ENCODE data around the gene PLCL2. TPM values are rescaled to one million over a fixed set of nuclear protein-coding genes. Genes with fewer than 3 reads are reported as not detected.

The PLCL2 gene
- total and polyA plus RNA-seq, 2 donors, result 7.0 to 17.8 TPM

DNA sequence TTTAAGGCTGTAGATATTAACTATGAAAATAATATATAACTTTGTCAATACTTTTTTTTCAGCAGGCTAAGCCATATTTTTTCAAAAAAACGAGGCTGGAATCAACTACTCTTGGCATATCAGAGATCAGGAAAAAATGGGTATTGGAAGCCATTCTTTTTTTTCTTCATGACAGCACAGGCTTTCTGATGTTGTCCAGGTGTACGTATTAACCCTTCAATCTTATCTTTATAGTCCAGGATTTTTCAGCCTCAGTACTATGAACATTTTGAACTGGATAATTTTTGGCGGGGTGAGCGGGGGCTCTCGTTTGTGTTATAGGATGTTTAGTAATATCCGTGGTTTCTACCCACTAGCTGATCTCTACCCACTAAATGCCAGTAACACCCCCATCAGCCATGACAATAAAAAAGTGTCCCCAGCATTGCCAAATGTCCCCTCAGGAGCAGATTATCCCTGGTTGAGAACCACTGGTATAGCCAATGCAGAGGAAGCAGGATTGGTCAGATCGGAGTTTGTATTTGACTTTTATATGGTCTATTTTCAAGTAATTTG, 52.0 kb downstream of the PLCL2 start:
- H3K4me1 ChIP-seq (ENCODE audit: control insufficient read depth in 2 of 2, insufficient read depth in 2 of 2, low read length in 2 of 2), result peaks cover 6 to 9% of the 10 kb centered on the region in 2 donors
- no peak overlapping the region for H3K4me3 ChIP-seq (ENCODE audit: low read length in 2 of 2)
- H3K27ac ChIP-seq (ENCODE audit: low read depth in 1 of 2, low read length in 1 of 2), result no peak overlapping the region
- DNase-seq (ENCODE audit: low read depth in 6 of 9, low spot score in 9 of 9), result no peak
- WGBS, result 24% methylated on average over 7 of the region's 7 CpGs
- peaks cover 0 to 3% of the 10 kb centered on the region in 2 donors for H3K27me3 ChIP-seq (ENCODE audit: control insufficient read depth in 2 of 2, insufficient read depth in 1 of 2, low read length in 1 of 2)
- no peaks in the 10 kb centered on the region for H3K9me3 ChIP-seq (ENCODE audit: control insufficient read depth in 2 of 2, insufficient read depth in 1 of 2, low read length in 1 of 2)
- no peaks in the 10 kb centered on the region for H3K36me3 ChIP-seq (ENCODE audit: control insufficient read depth in 2 of 2, insufficient read depth in 2 of 2, low read length in 1 of 2)

DNA sequence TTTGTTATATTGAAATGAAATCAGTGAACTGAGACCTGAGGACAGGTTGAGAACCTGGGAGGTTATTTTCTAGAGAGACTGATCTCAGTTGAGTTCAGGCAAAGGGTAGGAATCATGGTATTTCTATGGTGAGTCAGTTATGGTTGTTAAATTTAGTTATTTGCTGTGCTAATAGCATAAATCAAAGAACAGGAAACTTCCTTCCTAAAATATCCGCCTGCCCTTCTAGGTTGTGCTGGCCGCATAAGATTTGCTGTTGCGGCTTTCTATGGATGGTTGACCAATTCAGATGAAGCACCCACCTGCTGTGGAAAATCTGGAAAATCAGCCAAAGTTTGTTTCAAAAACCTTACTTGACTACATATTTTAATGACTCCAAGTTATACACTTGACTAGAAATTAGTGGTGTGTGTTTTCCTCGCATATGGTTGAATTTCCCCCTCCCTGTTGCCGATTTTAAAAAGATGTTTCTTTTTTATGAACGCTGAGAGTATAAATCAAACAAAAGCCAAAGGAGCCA, 52.6 kb downstream of the PLCL2 start:
- Histone ChIP-seq H3K9me3 (ENCODE audit: control insufficient read depth in 2 of 2, insufficient read depth in 1 of 2, low read length in 1 of 2) (no peaks in the 10 kb centered on the region), H3K4me1 (ENCODE audit: control insufficient read depth in 2 of 2, insufficient read depth in 2 of 2, low read length in 2 of 2) (peaks cover 6 to 9% of the 10 kb centered on the region in 2 donors), H3K4me3 (ENCODE audit: low read length in 2 of 2) (no peak overlapping the region), H3K27ac (ENCODE audit: low read depth in 1 of 2, low read length in 1 of 2) (no peak overlapping the region), H3K36me3 (ENCODE audit: control insufficient read depth in 2 of 2, insufficient read depth in 2 of 2, low read length in 1 of 2) (no peaks in the 10 kb centered on the region), H3K27me3 (ENCODE audit: control insufficient read depth in 2 of 2, insufficient read depth in 1 of 2, low read length in 1 of 2) (peaks cover 0 to 3% of the 10 kb centered on the region in 2 donors)
- no peak for DNase-seq (ENCODE audit: low read depth in 6 of 9, low spot score in 9 of 9)
- WGBS, result 33% methylated on average over 6 of the region's 6 CpGs

DNA sequence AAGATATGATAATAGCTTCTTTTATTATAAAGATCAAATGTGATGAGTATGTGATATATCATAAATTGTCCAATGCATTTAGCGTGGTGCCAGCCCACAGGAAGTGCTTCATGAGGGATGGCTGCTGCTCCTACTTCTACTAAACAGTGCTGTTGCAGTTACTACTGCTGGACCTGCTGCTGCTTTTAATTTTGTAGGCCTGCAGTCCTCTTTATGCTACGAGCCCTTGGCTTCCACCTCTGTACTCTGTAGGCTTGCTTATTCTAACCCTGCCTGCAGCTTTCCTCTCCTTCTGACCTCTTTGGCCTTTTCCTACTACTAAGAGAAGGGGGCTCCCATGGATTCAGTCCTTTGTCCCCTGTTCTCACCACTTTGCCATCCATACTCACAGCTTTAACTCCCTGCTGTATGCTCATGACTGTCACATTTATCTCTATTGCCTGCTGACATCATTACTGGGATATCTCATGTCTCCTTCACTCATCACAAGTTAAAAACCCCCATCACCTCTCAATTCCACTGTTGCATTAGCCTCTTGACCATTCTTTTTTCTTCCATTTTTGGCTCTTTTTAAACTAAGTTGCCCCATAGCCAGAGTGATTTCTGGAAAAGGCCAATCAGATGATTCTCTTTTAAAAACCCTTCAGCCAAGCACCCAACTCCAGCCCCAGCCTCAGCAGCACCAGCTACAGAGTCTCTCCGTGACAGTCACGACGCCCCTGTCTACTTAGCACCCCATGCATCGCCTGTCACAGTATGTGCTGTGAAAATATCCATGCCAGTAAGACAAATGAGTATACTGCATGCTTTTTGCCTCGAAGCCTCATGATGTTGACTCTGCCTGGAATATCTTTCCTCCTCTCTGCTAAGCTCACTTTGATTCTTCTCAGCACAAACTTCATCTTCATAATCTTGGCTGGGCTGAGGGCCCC, 56.3 kb downstream of the PLCL2 start:
- WGBS, result 87% methylated on average over 7 of the region's 7 CpGs
- H3K4me1 ChIP-seq (ENCODE audit: control insufficient read depth in 2 of 2, insufficient read depth in 2 of 2, low read length in 2 of 2), result peaks cover 2 to 9% of the 10 kb centered on the region in 2 donors
- no peak overlapping the region for H3K4me3 ChIP-seq (ENCODE audit: low read length in 2 of 2)
- H3K27ac ChIP-seq (ENCODE audit: low read depth in 1 of 2, low read length in 1 of 2), result no peak overlapping the region
- no peaks in the 10 kb centered on the region for H3K9me3 ChIP-seq (ENCODE audit: control insufficient read depth in 2 of 2, insufficient read depth in 1 of 2, low read length in 1 of 2)
- DNase-seq (ENCODE audit: low read depth in 6 of 9, low spot score in 9 of 9), result no peak
- H3K27me3 ChIP-seq (ENCODE audit: control insufficient read depth in 2 of 2, insufficient read depth in 1 of 2, low read length in 1 of 2), result peaks cover 0 to 3% of the 10 kb centered on the region in 2 donors
- no peaks in the 10 kb centered on the region for H3K36me3 ChIP-seq (ENCODE audit: control insufficient read depth in 2 of 2, insufficient read depth in 2 of 2, low read length in 1 of 2)

DNA sequence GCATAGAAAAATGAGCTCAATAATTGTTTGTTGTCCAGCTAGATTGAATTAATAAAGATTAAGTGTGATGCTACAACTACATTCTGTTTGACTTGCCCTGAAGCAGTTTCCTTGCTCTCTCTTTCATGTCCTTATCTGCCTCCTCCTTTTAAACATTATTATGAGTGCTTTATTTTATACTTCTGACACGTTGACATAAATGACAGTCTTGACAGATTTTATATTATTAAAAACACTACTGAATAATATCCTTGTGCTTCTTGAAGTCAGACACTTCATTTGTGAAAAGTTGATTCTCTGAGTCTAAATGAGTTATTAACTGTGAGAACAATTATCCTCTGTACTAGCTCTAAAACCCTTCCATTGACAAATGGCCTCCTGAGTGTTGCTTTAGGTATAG, 58.2 kb downstream of the PLCL2 start:
- no peak for DNase-seq (ENCODE audit: low read depth in 6 of 9, low spot score in 9 of 9)
- H3K36me3 ChIP-seq (ENCODE audit: control insufficient read depth in 2 of 2, insufficient read depth in 2 of 2, low read length in 1 of 2), result no peaks in the 10 kb centered on the region
- H3K9me3 ChIP-seq (ENCODE audit: control insufficient read depth in 2 of 2, insufficient read depth in 1 of 2, low read length in 1 of 2), result no peaks in the 10 kb centered on the region
- no peaks in the 10 kb centered on the region for H3K4me1 ChIP-seq (ENCODE audit: control insufficient read depth in 2 of 2, insufficient read depth in 2 of 2, low read length in 2 of 2)
- no peak overlapping the region for H3K27ac ChIP-seq (ENCODE audit: low read depth in 1 of 2, low read length in 1 of 2)
- no peaks in the 10 kb centered on the region for H3K27me3 ChIP-seq (ENCODE audit: control insufficient read depth in 2 of 2, insufficient read depth in 1 of 2, low read length in 1 of 2)
- no peak overlapping the region for H3K4me3 ChIP-seq (ENCODE audit: low read length in 2 of 2)
- 49% methylated on average over 1 of the region's 1 CpG for WGBS

DNA sequence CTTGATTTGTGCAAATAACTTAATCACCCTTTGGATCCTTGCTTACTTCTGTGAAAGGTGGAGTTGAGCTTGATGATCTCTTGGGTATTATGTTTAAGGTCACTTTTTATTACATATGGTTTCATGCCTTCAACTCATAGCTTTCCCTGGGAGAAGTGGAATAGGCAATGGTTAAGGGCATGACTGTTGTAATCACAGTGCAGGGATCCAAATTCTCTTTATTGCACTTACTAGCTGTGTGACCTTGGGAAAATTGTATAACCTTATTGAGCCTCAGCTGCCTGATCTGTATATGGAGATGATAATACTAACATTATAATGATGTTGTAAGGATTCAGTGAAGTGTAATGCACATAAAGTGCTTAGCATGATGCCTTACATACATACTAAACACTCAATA, 59.1 kb downstream of the PLCL2 start:
- no peak for DNase-seq (ENCODE audit: low read depth in 6 of 9, low spot score in 9 of 9)
- Histone ChIP-seq H3K27ac (ENCODE audit: low read depth in 1 of 2, low read length in 1 of 2) (no peak overlapping the region), H3K4me1 (ENCODE audit: control insufficient read depth in 2 of 2, insufficient read depth in 2 of 2, low read length in 2 of 2) (no peaks in the 10 kb centered on the region), H3K9me3 (ENCODE audit: control insufficient read depth in 2 of 2, insufficient read depth in 1 of 2, low read length in 1 of 2) (no peaks in the 10 kb centered on the region), H3K4me3 (ENCODE audit: low read length in 2 of 2) (no peak overlapping the region), H3K36me3 (ENCODE audit: control insufficient read depth in 2 of 2, insufficient read depth in 2 of 2, low read length in 1 of 2) (no peaks in the 10 kb centered on the region), H3K27me3 (ENCODE audit: control insufficient read depth in 2 of 2, insufficient read depth in 1 of 2, low read length in 1 of 2) (no peaks in the 10 kb centered on the region)

DNA sequence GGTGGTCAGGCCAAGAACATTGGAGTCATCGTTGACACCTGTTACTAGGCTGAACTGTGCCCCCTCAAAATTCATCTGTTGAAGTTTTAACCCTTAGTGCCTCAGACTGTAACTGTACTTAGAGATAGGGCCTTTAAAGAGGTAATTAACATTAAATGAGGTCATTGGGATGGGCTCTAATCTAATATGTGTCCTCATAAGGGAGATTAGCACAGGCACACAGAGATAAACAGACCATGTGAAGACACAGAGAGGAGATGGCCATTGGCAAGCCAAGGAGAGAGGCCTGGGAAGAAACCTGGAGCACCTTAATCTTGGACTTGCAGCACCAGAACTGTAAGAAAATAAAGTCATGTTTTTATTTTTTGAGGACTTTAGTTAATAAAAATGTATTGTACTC, 59.6 kb downstream of the PLCL2 start:
- H3K36me3 ChIP-seq (ENCODE audit: control insufficient read depth in 2 of 2, insufficient read depth in 2 of 2, low read length in 1 of 2), result no peaks in the 10 kb centered on the region
- WGBS, result 93% methylated on average over 1 of the region's 1 CpG
- H3K27ac ChIP-seq (ENCODE audit: low read depth in 1 of 2, low read length in 1 of 2), result no peak overlapping the region
- H3K4me3 ChIP-seq (ENCODE audit: low read length in 2 of 2), result no peak overlapping the region
- H3K27me3 ChIP-seq (ENCODE audit: control insufficient read depth in 2 of 2, insufficient read depth in 1 of 2, low read length in 1 of 2), result no peaks in the 10 kb centered on the region
- no peaks in the 10 kb centered on the region for H3K4me1 ChIP-seq (ENCODE audit: control insufficient read depth in 2 of 2, insufficient read depth in 2 of 2, low read length in 2 of 2)
- DNase-seq (ENCODE audit: low read depth in 6 of 9, low spot score in 9 of 9), result no peak
- H3K9me3 ChIP-seq (ENCODE audit: control insufficient read depth in 2 of 2, insufficient read depth in 1 of 2, low read length in 1 of 2), result no peaks in the 10 kb centered on the region

DNA sequence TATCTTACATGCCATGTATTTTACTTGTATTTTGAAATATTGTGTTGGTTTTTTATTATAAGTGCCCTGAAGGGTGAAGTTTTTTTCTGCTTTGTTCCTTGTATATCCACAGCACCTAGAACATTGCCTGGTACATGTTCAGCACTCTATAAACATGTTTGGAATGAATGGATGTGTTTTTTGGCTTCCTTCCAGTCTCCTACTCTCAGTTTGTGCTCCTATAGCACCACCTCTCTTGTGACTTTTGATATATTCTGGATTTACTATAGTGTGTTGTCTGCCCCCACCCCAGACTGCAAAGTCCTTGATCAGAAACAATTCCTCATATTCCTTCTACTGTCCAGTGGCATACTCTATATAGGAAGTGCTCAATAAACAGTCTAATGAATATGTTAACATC, 60.6 kb downstream of the PLCL2 start:
- Histone ChIP-seq H3K9me3 (ENCODE audit: control insufficient read depth in 2 of 2, insufficient read depth in 1 of 2, low read length in 1 of 2) (no peaks in the 10 kb centered on the region), H3K4me1 (ENCODE audit: control insufficient read depth in 2 of 2, insufficient read depth in 2 of 2, low read length in 2 of 2) (no peaks in the 10 kb centered on the region), H3K27ac (ENCODE audit: low read depth in 1 of 2, low read length in 1 of 2) (no peak overlapping the region), H3K36me3 (ENCODE audit: control insufficient read depth in 2 of 2, insufficient read depth in 2 of 2, low read length in 1 of 2) (no peaks in the 10 kb centered on the region), H3K27me3 (ENCODE audit: control insufficient read depth in 2 of 2, insufficient read depth in 1 of 2, low read length in 1 of 2) (no peaks in the 10 kb centered on the region), H3K4me3 (ENCODE audit: low read length in 2 of 2) (no peak overlapping the region)
- DNase-seq (ENCODE audit: low read depth in 6 of 9, low spot score in 9 of 9), result no peak

DNA sequence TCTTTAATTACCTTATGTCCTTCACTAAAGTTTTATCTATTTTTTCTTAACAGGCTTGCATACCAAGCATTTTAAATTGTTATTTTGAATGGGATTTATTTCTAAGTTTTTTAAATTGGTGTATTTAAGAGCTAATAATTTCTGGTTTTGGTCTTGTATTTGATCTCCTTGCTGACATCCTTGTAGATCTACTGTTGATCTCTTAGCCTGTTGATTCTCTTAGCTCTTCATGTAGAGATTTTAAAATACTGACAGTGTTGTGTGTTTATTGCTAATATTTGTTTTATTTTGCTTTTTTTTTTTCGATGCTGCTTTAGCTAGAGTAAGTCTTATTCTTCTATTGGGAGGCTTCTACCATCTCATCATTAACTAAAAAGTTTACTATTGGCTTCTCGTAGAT, 65.5 kb downstream of the PLCL2 start:
- Histone ChIP-seq H3K4me1 (ENCODE audit: control insufficient read depth in 2 of 2, insufficient read depth in 2 of 2, low read length in 2 of 2) (no peaks in the 10 kb centered on the region), H3K27me3 (ENCODE audit: control insufficient read depth in 2 of 2, insufficient read depth in 1 of 2, low read length in 1 of 2) (no peaks in the 10 kb centered on the region), H3K36me3 (ENCODE audit: control insufficient read depth in 2 of 2, insufficient read depth in 2 of 2, low read length in 1 of 2) (no peaks in the 10 kb centered on the region), H3K4me3 (ENCODE audit: low read length in 2 of 2) (no peak overlapping the region), H3K27ac (ENCODE audit: low read depth in 1 of 2, low read length in 1 of 2) (no peak overlapping the region), H3K9me3 (ENCODE audit: control insufficient read depth in 2 of 2, insufficient read depth in 1 of 2, low read length in 1 of 2) (no peaks in the 10 kb centered on the region)
- WGBS, result 96% methylated on average over 2 of the region's 2 CpGs
- DNase-seq (ENCODE audit: low read depth in 6 of 9, low spot score in 9 of 9), result no peak

DNA sequence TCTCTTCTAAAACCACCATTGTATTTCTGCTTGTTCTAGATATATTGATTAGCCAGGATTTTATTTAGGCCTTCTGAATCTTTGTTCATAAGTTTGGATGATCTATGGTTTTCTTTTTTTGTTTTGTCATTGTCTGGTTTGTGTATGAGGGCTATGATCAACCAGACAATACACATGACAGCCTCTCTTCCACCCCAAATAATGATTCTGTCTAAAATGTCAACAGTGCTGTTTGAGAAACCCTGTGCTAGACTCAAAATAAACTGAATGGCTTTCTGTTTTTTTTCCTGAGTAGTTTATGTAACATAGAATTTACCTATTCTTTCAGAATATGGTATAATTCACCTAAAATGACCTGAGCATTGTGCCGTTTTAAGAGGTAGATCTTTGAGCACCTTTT, 66.1 kb downstream of the PLCL2 start:
- H3K36me3 ChIP-seq (ENCODE audit: control insufficient read depth in 2 of 2, insufficient read depth in 2 of 2, low read length in 1 of 2), result no peaks in the 10 kb centered on the region
- H3K9me3 ChIP-seq (ENCODE audit: control insufficient read depth in 2 of 2, insufficient read depth in 1 of 2, low read length in 1 of 2), result no peaks in the 10 kb centered on the region
- no peaks in the 10 kb centered on the region for H3K27me3 ChIP-seq (ENCODE audit: control insufficient read depth in 2 of 2, insufficient read depth in 1 of 2, low read length in 1 of 2)
- no peak overlapping the region for H3K4me3 ChIP-seq (ENCODE audit: low read length in 2 of 2)
- WGBS, result 96% methylated on average over 1 of the region's 1 CpG
- H3K27ac ChIP-seq (ENCODE audit: low read depth in 1 of 2, low read length in 1 of 2), result no peak overlapping the region
- DNase-seq (ENCODE audit: low read depth in 6 of 9, low spot score in 9 of 9), result no peak
- H3K4me1 ChIP-seq (ENCODE audit: control insufficient read depth in 2 of 2, insufficient read depth in 2 of 2, low read length in 2 of 2), result no peaks in the 10 kb centered on the region
